Measurements from ENCODE around the gene LRMDA. TPM values are rescaled to one million over a fixed set of nuclear protein-coding genes. Genes with fewer than 3 reads are reported as not detected.

Gene LRMDA
- total and polyA plus RNA-seq, 2 of the 8 experiments (the other 6 are each of a cell fraction or from before 2014, with no cell fraction given) = 0.86 to 2.8 TPM

DNA sequence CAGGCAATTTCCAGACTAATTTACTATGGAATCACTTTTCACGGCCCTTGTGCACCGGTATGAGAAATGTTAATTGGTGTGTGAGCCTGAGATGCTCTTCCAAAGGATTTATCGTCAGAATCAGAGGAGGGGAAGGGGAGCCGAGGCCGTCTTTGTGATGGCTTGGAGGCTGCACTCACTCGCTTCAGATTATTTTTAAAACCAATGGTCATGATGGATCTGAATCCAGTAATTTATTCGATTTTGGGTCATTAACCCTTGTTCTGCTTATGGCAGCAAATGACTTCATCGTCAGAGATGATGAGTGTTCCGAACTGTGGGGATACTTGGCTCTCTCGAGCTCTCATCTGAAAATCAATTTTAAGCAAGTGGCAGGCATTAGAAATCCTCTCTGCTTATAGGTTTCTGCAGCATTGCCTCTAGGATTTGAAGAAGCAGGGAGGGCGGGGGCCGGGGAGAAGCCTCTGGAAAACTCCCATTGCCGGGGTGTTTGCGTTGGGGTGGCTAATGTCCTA lies 576.3 kb downstream of the LRMDA start:
- Histone ChIP-seq H3K4ac (replicated peaks; ENCODE audit: insufficient read length, low read depth, low read length) (no peak overlapping the region), H3K36me3 (ENCODE audit: control insufficient read depth in 2 of 4, insufficient read depth in 4 of 4, low read length in 3 of 4) (no peaks in the 10 kb centered on the region), H3K4me3 (ENCODE audit: extremely low read depth in 1 of 4, insufficient read depth in 2 of 4, low read depth in 3 of 4, low read length in 4 of 4) (no peak overlapping the region), H4K8ac (ENCODE audit: extremely low read depth, insufficient read depth, low read length) (no peak overlapping the region), H4K20me1 (replicated peaks in 1 of 2; ENCODE audit: control insufficient read depth in 1 of 2, insufficient read depth in 2 of 2, low read length in 2 of 2) (no peaks in the 10 kb centered on the region), H3K9me3 (ENCODE audit: insufficient read depth in 2 of 2, low read depth in 1 of 2, low read length in 1 of 2) (no peaks in the 10 kb centered on the region), H3K27ac (ENCODE audit: low read depth, low read length) (no peak overlapping the region), H4K91ac (replicated peaks; ENCODE audit: insufficient read length, low read length) (no peak overlapping the region), H3K18ac (ENCODE audit: extremely low read depth, low read length) (no peak overlapping the region), H3K79me2 (ENCODE audit: control insufficient read depth in 1 of 2, insufficient read depth in 2 of 2, low read length in 2 of 2) (no peaks in the 10 kb centered on the region), H2BK20ac (ENCODE audit: low read length) (no peak overlapping the region), H2AFZ (ENCODE audit: low read length) (no peak overlapping the region), H3K27me3 (replicated peaks in 1 of 4; ENCODE audit: control insufficient read depth in 3 of 4, extremely low read depth in 1 of 4, insufficient read depth in 3 of 4, low read length in 3 of 4) (no peaks in the 10 kb centered on the region), H3K14ac (ENCODE audit: insufficient read length) (no peak overlapping the region), H3K79me1 (ENCODE audit: low read depth, low read length) (no peaks in the 10 kb centered on the region), H2BK5ac (ENCODE audit: low read depth, low read length) (no peak overlapping the region), H3K4me1 (replicated peaks in 1 of 4; ENCODE audit: control insufficient read depth in 3 of 4, insufficient read depth in 4 of 4, low read length in 3 of 4) (peaks cover 0 to 10% (median 5%) of the 10 kb centered on the region in 4 experiments; a peak in 3 of 7 replicates), H3K23ac (ENCODE audit: insufficient read length) (no peak overlapping the region), H3K23me2 (ENCODE audit: low read depth, low read length) (no peaks in the 10 kb centered on the region), H2AK5ac (ENCODE audit: low read depth, low read length) (no peak overlapping the region), H2BK12ac (ENCODE audit: low read depth, low read length) (no peak overlapping the region), H3K4me2 (ENCODE audit: insufficient read depth in 1 of 2, low read depth in 2 of 2, low read length in 2 of 2) (no peak overlapping the region), H4K5ac (ENCODE audit: insufficient read length, low read depth, low read length) (no peak overlapping the region), H2BK120ac (replicated peaks; ENCODE audit: low read depth, low read length) (no peak overlapping the region), H3K56ac (replicated peaks; ENCODE audit: insufficient read length, low read depth, low read length) (no peak overlapping the region), H3K9ac (replicated peaks in 1 of 4; ENCODE audit: extremely low read depth in 1 of 4, low read depth in 3 of 4, low read length in 3 of 4) (no peak overlapping the region), H2BK15ac (ENCODE audit: low read length) (no peak overlapping the region)
- DNase-seq (ENCODE audit: low read depth in 1 of 2, low spot score in 2 of 2) (no peak), FAIRE-seq (no peak)
- ChIA-PET CTCF (ENCODE audit: partially characterized antibody) (interaction anchor here (0.7 to 3.0 kb wide), 2 partner anchors 29 to 485 kb away, joined by 3 to 10 read pairs; no protein-coding TSS in a partner anchor), POLR2A (ENCODE audit: partially characterized antibody) (no interaction called here)
- 90% methylated on average over 10 of the region's 14 CpGs; no CpG with 5 or more reads in 1 of the 2 experiments for WGBS, 2 experiments (ENCODE audit: extremely low coverage in 1 of 2, insufficient coverage in 1 of 2, insufficient read length in 1 of 2, insufficient replicate concordance in 2 of 2, low coverage in 1 of 2, low lambda C conversion rate in 2 of 2, missing lambda C conversion rate in 1 of 2)
- no peak for TF ChIP-seq NRF1 (IDR thresholded peaks at IDR 0.05; ENCODE audit: low read depth, low read length)
- no peak for TF ChIP-seq CHD2 (IDR thresholded peaks at IDR 0.05; ENCODE audit: low read length)
- TF ChIP-seq CREB1 (IDR thresholded peaks at IDR 0.05) = no peak
- no peak for TF ChIP-seq SIX5 (IDR thresholded peaks at IDR 0.05; ENCODE audit: low read depth, low read length)
- no peak for TF ChIP-seq NANOG (IDR thresholded peaks at IDR 0.05; ENCODE audit: insufficient read depth, low read depth, low read length, poor library complexity, severe bottlenecking)
- TF ChIP-seq POLR2AphosphoS5 (IDR thresholded peaks at IDR 0.05; ENCODE audit: low read depth, low read length) = no peak
- TF ChIP-seq EGR1 (IDR thresholded peaks at IDR 0.05; ENCODE audit: borderline replicate concordance, low read depth, low read length) = no peak
- TF ChIP-seq KDM4A (IDR thresholded peaks at IDR 0.05; ENCODE audit: low read depth, low read length, severe bottlenecking) = no peak
- TF ChIP-seq SP1 (IDR thresholded peaks at IDR 0.05; ENCODE audit: low read depth, low read length) = no peak
- no peak for TF ChIP-seq CEBPB (IDR thresholded peaks at IDR 0.05; ENCODE audit: low read depth, low read length)
